Measurements from ENCODE around the gene CASP10. TPM values are rescaled to one million over a fixed set of nuclear protein-coding genes. Genes with fewer than 3 reads are reported as not detected.

The CASP10 gene
- total and polyA plus RNA-seq, 2 of the 13 experiments (the other 11 are each of a cell fraction or from before 2014, with no cell fraction given): 22.2 to 23.8 TPM

DNA sequence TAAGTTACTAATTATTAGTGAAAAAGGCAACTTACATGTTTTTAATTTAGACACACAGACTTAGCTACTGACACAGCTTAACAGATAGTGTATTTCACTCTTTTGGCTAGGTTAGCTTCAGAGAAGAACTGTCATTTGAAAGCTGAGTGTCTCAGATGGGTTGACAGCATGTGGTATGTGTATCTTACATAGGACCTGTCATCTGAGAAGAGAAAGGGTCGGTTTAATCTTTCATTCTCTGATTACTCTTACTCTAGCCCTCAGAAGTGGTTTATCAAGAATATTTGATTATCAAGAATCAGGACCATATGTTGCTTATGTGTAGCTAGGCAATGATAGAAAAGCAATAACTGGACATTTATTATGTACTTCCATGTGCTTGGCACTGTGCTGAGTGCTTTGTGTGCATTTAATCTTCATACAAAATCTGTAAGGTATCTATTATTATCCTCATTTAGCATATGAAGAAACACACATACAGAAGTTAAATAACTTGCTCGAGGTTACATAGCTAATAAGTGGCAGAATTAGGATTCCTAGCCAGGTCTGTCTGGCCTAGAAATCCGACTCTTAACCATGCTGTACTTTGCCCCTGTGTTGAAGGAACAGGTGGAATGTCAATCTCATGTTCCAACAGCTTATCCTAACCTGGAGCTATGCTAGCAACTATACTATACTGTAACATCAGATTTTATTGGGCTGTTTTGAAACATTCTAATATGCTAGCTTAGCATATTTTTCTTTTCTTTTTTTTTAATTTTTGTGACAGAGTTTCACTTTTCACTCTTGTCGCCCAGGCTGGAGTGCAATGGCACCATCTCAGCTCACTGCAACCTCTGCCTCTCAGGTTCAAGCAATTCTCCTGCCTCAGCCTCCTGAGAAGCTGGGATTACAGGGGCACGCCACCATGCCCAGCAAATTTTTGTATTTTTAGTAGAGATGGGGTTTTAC, 38.6 kb upstream of the CASP10 start (continued):
- TF ChIP-seq, protein P1, sequence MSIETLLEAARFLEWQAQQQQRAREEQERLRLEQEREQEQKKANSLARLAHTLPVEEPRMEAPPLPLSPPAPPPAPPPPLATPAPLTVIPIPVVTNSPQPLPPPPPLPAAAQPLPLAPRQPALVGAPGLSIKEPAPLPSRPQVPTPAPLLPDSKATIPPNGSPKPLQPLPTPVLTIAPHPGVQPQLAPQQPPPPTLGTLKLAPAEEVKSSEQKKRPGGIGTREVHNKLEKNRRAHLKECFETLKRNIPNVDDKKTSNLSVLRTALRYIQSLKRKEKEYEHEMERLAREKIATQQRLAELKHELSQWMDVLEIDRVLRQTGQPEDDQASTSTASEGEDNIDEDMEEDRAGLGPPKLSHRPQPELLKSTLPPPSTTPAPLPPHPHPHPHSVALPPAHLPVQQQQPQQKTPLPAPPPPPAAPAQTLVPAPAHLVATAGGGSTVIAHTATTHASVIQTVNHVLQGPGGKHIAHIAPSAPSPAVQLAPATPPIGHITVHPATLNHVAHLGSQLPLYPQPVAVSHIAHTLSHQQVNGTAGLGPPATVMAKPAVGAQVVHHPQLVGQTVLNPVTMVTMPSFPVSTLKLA (IDR thresholded peaks at IDR 0.05): no peak
- TF ChIP-seq PPARG (CRISPR knock-in tag; conservative IDR thresholded peaks at IDR 0.05): peak; percentile 43; the same call in 1 of the 2 replicates
- no peak for TF ChIP-seq GPN1 (CRISPR knock-in tag; IDR thresholded peaks at IDR 0.05; ENCODE audit: borderline replicate concordance)
- peak; percentile 49; the same call in 1 of the 2 replicates for TF ChIP-seq ZNF331 (CRISPR knock-in tag; IDR thresholded peaks at IDR 0.05)
- TF ChIP-seq RFXAP (CRISPR knock-in tag; IDR thresholded peaks at IDR 0.05; ENCODE audit: borderline replicate concordance): peak; percentile 47; the same call in 1 of the 2 replicates
- no peak for TF ChIP-seq TGIF2 (CRISPR knock-in tag; IDR thresholded peaks at IDR 0.05)
- peak; percentile 84 to 86 for TF ChIP-seq MAFK (conservative IDR thresholded peaks at IDR 0.05 in 1 of 2, IDR thresholded peaks at IDR 0.05 in 1 of 2; ENCODE audit: low read length in 2 of 2)
- TF ChIP-seq FOXA1 (IDR thresholded peaks at IDR 0.05): no peak
- TF ChIP-seq FOXA1 (CRISPR knock-in tag; IDR thresholded peaks at IDR 0.05): peak; percentile 57; the same call in 1 of the 2 replicates
- TF ChIP-seq YY1 (IDR thresholded peaks at IDR 0.05; ENCODE audit: insufficient read depth, insufficient replicate concordance, low read depth, low read length): no peak
- TF ChIP-seq REXO4 (CRISPR knock-in tag; IDR thresholded peaks at IDR 0.05; ENCODE audit: borderline replicate concordance): no peak
- 0 out of 2 replicates have a peak, but pooled peaks have one; percentile 20 for TF ChIP-seq HDAC2 (CRISPR knock-in tag; IDR thresholded peaks at IDR 0.05)
- TF ChIP-seq NR3C1 (CRISPR knock-in tag; IDR thresholded peaks at IDR 0.05): no peak
- 0 out of 2 replicates have a peak, but pooled peaks have one; percentile 20 for TF ChIP-seq ZNF644 (CRISPR knock-in tag; IDR thresholded peaks at IDR 0.05; ENCODE audit: low read depth)
- TF ChIP-seq, protein P2, sequence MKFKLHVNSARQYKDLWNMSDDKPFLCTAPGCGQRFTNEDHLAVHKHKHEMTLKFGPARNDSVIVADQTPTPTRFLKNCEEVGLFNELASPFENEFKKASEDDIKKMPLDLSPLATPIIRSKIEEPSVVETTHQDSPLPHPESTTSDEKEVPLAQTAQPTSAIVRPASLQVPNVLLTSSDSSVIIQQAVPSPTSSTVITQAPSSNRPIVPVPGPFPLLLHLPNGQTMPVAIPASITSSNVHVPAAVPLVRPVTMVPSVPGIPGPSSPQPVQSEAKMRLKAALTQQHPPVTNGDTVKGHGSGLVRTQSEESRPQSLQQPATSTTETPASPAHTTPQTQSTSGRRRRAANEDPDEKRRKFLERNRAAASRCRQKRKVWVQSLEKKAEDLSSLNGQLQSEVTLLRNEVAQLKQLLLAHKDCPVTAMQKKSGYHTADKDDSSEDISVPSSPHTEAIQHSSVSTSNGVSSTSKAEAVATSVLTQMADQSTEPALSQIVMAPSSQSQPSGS (CRISPR knock-in tag; IDR thresholded peaks at IDR 0.05): no peak
- TF ChIP-seq, protein P3, sequence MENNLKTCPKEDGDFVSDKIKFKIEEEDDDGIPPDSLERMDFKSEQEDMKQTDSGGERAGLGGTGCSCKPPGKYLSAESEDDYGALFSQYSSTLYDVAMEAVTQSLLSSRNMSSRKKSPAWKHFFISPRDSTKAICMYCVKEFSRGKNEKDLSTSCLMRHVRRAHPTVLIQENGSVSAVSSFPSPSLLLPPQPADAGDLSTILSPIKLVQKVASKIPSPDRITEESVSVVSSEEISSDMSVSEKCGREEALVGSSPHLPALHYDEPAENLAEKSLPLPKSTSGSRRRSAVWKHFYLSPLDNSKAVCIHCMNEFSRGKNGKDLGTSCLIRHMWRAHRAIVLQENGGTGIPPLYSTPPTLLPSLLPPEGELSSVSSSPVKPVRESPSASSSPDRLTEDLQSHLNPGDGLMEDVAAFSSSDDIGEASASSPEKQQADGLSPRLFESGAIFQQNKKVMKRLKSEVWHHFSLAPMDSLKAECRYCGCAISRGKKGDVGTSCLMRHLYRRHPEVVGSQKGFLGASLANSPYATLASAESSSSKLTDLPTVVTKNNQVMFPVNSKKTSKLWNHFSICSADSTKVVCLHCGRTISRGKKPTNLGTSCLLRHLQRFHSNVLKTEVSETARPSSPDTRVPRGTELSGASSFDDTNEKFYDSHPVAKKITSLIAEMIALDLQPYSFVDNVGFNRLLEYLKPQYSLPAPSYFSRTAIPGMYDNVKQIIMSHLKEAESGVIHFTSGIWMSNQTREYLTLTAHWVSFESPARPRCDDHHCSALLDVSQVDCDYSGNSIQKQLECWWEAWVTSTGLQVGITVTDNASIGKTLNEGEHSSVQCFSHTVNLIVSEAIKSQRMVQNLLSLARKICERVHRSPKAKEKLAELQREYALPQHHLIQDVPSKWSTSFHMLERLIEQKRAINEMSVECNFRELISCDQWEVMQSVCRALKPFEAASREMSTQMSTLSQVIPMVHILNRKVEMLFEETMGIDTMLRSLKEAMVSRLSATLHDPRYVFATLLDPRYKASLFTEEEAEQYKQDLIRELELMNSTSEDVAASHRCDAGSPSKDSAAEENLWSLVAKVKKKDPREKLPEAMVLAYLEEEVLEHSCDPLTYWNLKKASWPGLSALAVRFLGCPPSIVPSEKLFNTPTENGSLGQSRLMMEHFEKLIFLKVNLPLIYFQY (CRISPR knock-in tag; IDR thresholded peaks at IDR 0.05; ENCODE audit: borderline replicate concordance): no peak
- no peak for TF ChIP-seq PRMT3 (CRISPR knock-in tag; IDR thresholded peaks at IDR 0.05; ENCODE audit: borderline replicate concordance, low read depth)
- no peak for TF ChIP-seq ARNTL (CRISPR knock-in tag; IDR thresholded peaks at IDR 0.05)

Measured in HepG2 (cell line).